ENCODE measurements around the gene PRPF38B. TPM values are rescaled to one million over a fixed set of nuclear protein-coding genes. Genes with fewer than 3 reads are reported as not detected.
A peak's percentile ranks its signal among the peaks of the same experiment; 100 is the strongest.
"Not testable (repeated sequence)": the region's sequence is repeated elsewhere in the genome, so short reads cannot be mapped to it uniquely, and the experiment has no call there.

Gene PRPF38B
- 32.2 TPM for polyA plus RNA-seq (2013, experiment 1 of 2; ENCODE audit: insufficient read length)
- 27.7 TPM for polyA plus RNA-seq (2013, experiment 2 of 2; ENCODE audit: insufficient read length)

GRCh38 chr1:108691942-108692723, at the start of gene PRPF38B:
Gene PRPF38B (plus strand): TSS chr1:108692310. CDS start chr1:108692592, 282 bp downstream.
- DNase-seq: peak; percentile 92

- DNase-seq: peak; percentile 57
Observed at GRCh38 chr1:108643492-108644335, 48.4 kb upstream of the PRPF38B start.

- no peak for DNase-seq
Observed at GRCh38 chr1:108644984-108645383, 47.1 kb upstream of the PRPF38B start.

GRCh38 chr1:108645564-108646184, 46.4 kb upstream of the PRPF38B start:
- no peak for DNase-seq

GRCh38 chr1:108646265-108646647, 45.9 kb upstream of the PRPF38B start:
- no peak for DNase-seq

GRCh38 chr1:108646648-108647269, 45.4 kb upstream of the PRPF38B start:
- DNase-seq: peak; percentile 26

- DNase-seq: no peak
Observed at GRCh38 chr1:108653431-108654105, 38.5 kb upstream of the PRPF38B start.

GRCh38 chr1:108657356-108658080, 34.6 kb upstream of the PRPF38B start:
- peak; percentile 14 for DNase-seq

- DNase-seq: peak; percentile 71
Observed at GRCh38 chr1:108661030-108661609, 31.0 kb upstream of the PRPF38B start, which contains the start of gene HENMT1. Gene HENMT1 (minus strand): TSS chr1:108661093. CDS start chr1:108659884, 1,209 bp downstream.

- no peak for DNase-seq
Observed at GRCh38 chr1:108663074-108663473, 29.0 kb upstream of the PRPF38B start.

GRCh38 chr1:108664481-108664880, 27.6 kb upstream of the PRPF38B start:
- no peak for DNase-seq

- no peak for DNase-seq
Observed at GRCh38 chr1:108665067-108665466, 27.0 kb upstream of the PRPF38B start.

GRCh38 chr1:108665771-108666170, 26.3 kb upstream of the PRPF38B start:
- DNase-seq: no peak

GRCh38 chr1:108667422-108667821, 24.7 kb upstream of the PRPF38B start:
- not testable (repeated sequence) for DNase-seq

- DNase-seq: no peak
Observed at GRCh38 chr1:108668777-108669176, 23.3 kb upstream of the PRPF38B start.

GRCh38 chr1:108669679-108670078, 22.4 kb upstream of the PRPF38B start:
- no peak for DNase-seq

GRCh38 chr1:108670131-108670773, 21.9 kb upstream of the PRPF38B start:
- peak; percentile 27 for DNase-seq

GRCh38 chr1:108671143-108671542, 21.0 kb upstream of the PRPF38B start:
- DNase-seq: no peak

GRCh38 chr1:108678706-108679105, 13.4 kb upstream of the PRPF38B start:
- DNase-seq: no peak

- no peak for DNase-seq
Observed at GRCh38 chr1:108679586-108680213, 12.4 kb upstream of the PRPF38B start.

Data from fibroblast of skin of back (primary cell).